ENCODE results near the gene GNG12. TPM values are rescaled to one million over a fixed set of nuclear protein-coding genes. Genes with fewer than 3 reads are reported as not detected.
A peak's percentile ranks its signal among the peaks of the same experiment; 100 is the strongest.

The GNG12 gene
- total and polyA plus RNA-seq, 9 of the 15 experiments (the other 6 are each of a cell fraction or from before 2014, with no cell fraction given): 2.6 to 6.0 (median 4.1) TPM

GRCh38 chr1:67760030-67760821, 73.0 kb downstream of the GNG12 start (continued):
- 0 out of 2 replicates have a peak, but pooled peaks have one; percentile 22 for TF ChIP-seq FOSL1 (tag; conservative IDR thresholded peaks at IDR 0.05)
- TF ChIP-seq NR3C1 (CRISPR knock-in tag; IDR thresholded peaks at IDR 0.05): no peak
- no peak for TF ChIP-seq PURB (CRISPR knock-in tag; IDR thresholded peaks at IDR 0.05; ENCODE audit: low read depth)
- TF ChIP-seq SMARCA4 (IDR thresholded peaks at IDR 0.05): 0 out of 2 replicates have a peak, but pooled peaks have one; percentile 23
- 0 out of 2 replicates have a peak, but pooled peaks have one; percentile 14 for TF ChIP-seq EP300 (IDR thresholded peaks at IDR 0.05; ENCODE audit: low read length)
- no peak for TF ChIP-seq HMG20A (CRISPR knock-in tag; conservative IDR thresholded peaks at IDR 0.05)
- no peak for TF ChIP-seq NKRF (IDR thresholded peaks at IDR 0.05; ENCODE audit: borderline replicate concordance)
- no peak for TF ChIP-seq SMARCC2 (IDR thresholded peaks at IDR 0.05; ENCODE audit: low read depth)
- no peak for TF ChIP-seq TRIM24 (IDR thresholded peaks at IDR 0.05)
- no peak for TF ChIP-seq ZBTB7A (IDR thresholded peaks at IDR 0.05; ENCODE audit: borderline replicate concordance, control insufficient read depth, low read depth, low read length)
- TF ChIP-seq PHF21A (IDR thresholded peaks at IDR 0.05; ENCODE audit: borderline replicate concordance, low read depth): no peak
- TF ChIP-seq REST (IDR thresholded peaks at IDR 0.05; ENCODE audit: borderline replicate concordance): peak; percentile 89
- no peak for TF ChIP-seq REST (CRISPR knock-in tag; IDR thresholded peaks at IDR 0.05; ENCODE audit: low read depth)
- no peak for TF ChIP-seq PRMT5 (CRISPR knock-in tag; IDR thresholded peaks at IDR 0.05)
- TF ChIP-seq ZBTB17 (CRISPR knock-in tag; IDR thresholded peaks at IDR 0.05): no peak
- no peak for TF ChIP-seq ATF1 (CRISPR knock-in tag; IDR thresholded peaks at IDR 0.05)
- TF ChIP-seq ATF1 (tag; IDR thresholded peaks at IDR 0.05): peak; percentile 55
- TF ChIP-seq FOXM1 (IDR thresholded peaks at IDR 0.05; ENCODE audit: low read depth): no peak
- no peak for TF ChIP-seq FOXM1 (CRISPR knock-in tag; IDR thresholded peaks at IDR 0.05; ENCODE audit: low read depth)
- no peak for TF ChIP-seq POLR2B (IDR thresholded peaks at IDR 0.05; ENCODE audit: low read depth, partially characterized antibody)
- TF ChIP-seq PML (IDR thresholded peaks at IDR 0.05; ENCODE audit: low read length): no peak

Measured in K562 (cell line).